ENCODE results near the gene SPEN.

Gene SPEN

DNA sequence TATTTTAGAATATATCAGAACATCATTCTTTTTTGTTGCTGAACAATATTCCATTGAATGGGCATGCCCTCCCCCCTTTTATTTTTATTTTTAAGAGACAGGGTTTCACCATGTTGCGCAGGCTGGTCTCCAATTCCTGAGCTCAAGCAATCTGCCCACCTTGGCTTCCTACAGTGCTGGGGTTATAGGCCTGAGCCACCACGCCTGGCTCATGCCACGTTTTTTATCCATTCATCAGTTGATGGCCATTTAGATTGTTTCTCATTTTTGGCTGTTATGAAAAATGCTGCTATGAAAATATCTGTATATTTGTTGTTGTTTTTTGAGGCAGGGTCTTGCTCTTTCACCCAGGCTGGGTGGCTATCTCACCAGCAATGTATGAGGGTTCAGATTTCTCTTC lies 19.8 kb downstream of the SPEN start:
- TF ChIP-seq, protein P1, sequence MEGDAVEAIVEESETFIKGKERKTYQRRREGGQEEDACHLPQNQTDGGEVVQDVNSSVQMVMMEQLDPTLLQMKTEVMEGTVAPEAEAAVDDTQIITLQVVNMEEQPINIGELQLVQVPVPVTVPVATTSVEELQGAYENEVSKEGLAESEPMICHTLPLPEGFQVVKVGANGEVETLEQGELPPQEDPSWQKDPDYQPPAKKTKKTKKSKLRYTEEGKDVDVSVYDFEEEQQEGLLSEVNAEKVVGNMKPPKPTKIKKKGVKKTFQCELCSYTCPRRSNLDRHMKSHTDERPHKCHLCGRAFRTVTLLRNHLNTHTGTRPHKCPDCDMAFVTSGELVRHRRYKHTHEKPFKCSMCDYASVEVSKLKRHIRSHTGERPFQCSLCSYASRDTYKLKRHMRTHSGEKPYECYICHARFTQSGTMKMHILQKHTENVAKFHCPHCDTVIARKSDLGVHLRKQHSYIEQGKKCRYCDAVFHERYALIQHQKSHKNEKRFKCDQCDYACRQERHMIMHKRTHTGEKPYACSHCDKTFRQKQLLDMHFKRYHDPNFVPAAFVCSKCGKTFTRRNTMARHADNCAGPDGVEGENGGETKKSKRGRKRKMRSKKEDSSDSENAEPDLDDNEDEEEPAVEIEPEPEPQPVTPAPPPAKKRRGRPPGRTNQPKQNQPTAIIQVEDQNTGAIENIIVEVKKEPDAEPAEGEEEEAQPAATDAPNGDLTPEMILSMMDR (IDR thresholded peaks at IDR 0.05; ENCODE audit: extremely low read depth, insufficient read depth, missing control alignments) = no peak
- in situ Hi-C loops (cut with MboI; ENCODE audit: low pct_unique_long_range_greater_than_20kb, low sequenced_read_pairs, unreplicated experiment) = no loop called here
- DNase-seq (ENCODE audit: low spot score) = no peak

DNA sequence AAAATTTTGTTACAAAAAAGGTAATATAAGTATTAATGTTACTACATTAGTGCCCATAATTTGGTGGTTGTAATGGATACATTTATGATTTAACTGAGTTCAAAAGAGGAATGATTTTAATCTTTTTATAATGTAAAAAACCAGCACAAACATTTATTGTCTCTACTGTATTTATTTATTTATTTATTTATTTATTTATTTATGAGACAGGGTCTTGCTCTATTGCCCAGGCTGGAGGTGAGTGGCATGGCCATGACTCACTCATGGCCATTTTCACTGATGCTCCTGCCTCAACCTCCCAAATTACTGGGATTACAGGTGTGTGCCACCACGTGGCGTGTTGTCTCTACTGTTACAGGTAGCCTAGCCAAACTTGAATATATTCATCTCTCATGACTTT lies 21.9 kb downstream of the SPEN start:
- no peak for DNase-seq (ENCODE audit: low spot score)
- TF ChIP-seq, protein P1 (IDR thresholded peaks at IDR 0.05; ENCODE audit: extremely low read depth, insufficient read depth, missing control alignments) = no peak
- in situ Hi-C loops (cut with MboI; ENCODE audit: low pct_unique_long_range_greater_than_20kb, low sequenced_read_pairs, unreplicated experiment) = no loop called here

DNA sequence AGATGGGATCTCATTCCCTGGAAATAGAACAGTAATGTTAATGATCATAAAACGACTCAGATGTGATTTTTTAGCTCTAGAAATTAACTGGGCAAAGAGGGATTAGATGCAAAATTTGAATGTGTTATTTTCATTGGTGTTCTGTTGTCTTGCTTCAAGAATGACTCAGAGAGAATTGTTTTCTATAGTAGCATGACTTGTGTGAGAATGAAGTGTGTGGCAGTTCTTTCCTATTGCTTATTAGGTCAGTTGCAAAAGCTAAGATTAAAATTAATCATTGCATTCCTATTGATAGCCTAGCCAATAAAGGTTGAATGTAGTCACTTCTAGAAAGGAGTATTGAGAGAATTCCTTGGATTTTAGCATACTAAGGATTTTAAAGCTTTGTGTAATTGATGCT lies 22.9 kb downstream of the SPEN start:
- TF ChIP-seq, protein P1 (IDR thresholded peaks at IDR 0.05; ENCODE audit: extremely low read depth, insufficient read depth, missing control alignments) = no peak
- no peak for DNase-seq (ENCODE audit: low spot score)
- in situ Hi-C loops (cut with MboI; ENCODE audit: low pct_unique_long_range_greater_than_20kb, low sequenced_read_pairs, unreplicated experiment) = no loop called here

DNA sequence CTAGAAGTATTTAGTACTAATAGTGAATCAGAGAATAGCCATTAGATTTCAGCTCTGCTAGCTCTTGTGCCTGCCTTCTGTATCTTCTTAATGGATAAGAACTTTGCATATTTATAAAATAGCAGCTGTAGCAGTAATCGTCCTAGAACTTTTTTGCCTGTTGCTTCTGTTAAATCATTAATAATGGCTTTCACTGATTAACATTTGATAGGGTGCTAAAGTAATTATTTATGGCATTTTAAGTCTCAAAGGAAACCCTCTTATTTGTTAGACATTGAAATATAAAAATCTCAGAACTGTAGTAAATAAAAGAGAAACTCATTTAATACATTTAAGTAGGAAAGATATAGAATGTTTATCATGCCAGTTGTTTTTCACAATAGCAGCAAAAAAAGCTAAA lies 27.0 kb downstream of the SPEN start:
- no peak for DNase-seq (ENCODE audit: low spot score)
- in situ Hi-C loops (cut with MboI; ENCODE audit: low pct_unique_long_range_greater_than_20kb, low sequenced_read_pairs, unreplicated experiment) = no loop called here
- TF ChIP-seq, protein P1 (IDR thresholded peaks at IDR 0.05; ENCODE audit: extremely low read depth, insufficient read depth, missing control alignments) = no peak

DNA sequence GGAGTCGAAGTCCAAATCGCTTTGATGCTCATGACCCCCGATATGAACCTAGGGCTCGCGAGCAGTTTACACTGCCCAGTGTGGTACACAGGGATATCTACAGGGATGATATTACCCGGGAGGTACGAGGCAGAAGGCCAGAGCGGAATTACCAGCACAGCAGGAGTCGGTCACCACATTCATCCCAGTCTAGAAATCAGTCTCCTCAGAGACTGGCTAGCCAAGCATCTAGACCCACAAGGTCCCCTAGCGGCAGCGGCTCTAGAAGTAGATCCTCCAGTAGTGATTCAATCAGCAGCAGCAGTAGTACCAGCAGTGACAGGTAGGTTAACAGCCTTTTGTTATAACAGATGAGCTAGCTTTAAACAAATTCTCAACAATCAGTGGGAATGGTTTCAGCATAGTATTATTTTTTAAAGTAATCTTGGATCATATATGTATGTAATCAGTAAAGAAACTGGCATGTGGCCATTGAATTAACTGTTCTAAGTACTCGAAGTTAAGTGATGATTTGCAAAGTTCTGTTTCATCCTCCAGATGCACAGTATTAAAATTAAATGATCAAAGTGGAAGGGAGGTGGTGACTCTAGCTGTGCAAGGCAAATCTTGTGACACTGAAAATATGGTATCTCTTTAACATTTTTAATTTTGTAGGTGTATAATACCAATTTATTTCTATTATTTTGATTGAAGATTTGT lies 29.0 kb downstream of the SPEN start:
- no peak for DNase-seq (ENCODE audit: low spot score)
- TF ChIP-seq, protein P1 (IDR thresholded peaks at IDR 0.05; ENCODE audit: extremely low read depth, insufficient read depth, missing control alignments) = no peak
- in situ Hi-C loops (cut with MboI; ENCODE audit: low pct_unique_long_range_greater_than_20kb, low sequenced_read_pairs, unreplicated experiment) = no loop called here

DNA sequence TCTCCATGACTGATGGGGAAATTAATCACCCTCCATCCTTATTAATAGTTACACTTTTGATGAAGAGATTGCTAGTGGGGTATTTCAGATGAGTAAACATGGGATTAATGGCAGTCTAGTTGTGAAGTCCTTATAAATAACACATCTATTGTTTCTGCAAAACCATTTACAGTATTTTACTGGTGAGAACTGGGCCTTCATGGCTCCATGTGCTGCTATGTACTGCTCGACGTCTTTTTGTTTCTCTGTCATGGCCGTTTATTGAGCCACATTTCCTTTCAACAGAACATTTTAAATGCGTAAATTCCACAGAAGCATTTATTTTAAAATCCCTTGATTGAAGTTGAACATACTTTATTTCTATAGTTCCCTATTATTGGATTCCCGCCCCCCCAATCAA lies 34.5 kb downstream of the SPEN start:
- in situ Hi-C loops (cut with MboI; ENCODE audit: low pct_unique_long_range_greater_than_20kb, low sequenced_read_pairs, unreplicated experiment) = no loop called here
- TF ChIP-seq, protein P1 (IDR thresholded peaks at IDR 0.05; ENCODE audit: extremely low read depth, insufficient read depth, missing control alignments) = no peak
- DNase-seq (ENCODE audit: low spot score) = no peak
